ENCODE data around the gene ZNF578.
"Not testable (repeated sequence)": the region's sequence is repeated elsewhere in the genome, so short reads cannot be mapped to it uniquely, and the experiment has no call there.

ZNF578 gene

DNA sequence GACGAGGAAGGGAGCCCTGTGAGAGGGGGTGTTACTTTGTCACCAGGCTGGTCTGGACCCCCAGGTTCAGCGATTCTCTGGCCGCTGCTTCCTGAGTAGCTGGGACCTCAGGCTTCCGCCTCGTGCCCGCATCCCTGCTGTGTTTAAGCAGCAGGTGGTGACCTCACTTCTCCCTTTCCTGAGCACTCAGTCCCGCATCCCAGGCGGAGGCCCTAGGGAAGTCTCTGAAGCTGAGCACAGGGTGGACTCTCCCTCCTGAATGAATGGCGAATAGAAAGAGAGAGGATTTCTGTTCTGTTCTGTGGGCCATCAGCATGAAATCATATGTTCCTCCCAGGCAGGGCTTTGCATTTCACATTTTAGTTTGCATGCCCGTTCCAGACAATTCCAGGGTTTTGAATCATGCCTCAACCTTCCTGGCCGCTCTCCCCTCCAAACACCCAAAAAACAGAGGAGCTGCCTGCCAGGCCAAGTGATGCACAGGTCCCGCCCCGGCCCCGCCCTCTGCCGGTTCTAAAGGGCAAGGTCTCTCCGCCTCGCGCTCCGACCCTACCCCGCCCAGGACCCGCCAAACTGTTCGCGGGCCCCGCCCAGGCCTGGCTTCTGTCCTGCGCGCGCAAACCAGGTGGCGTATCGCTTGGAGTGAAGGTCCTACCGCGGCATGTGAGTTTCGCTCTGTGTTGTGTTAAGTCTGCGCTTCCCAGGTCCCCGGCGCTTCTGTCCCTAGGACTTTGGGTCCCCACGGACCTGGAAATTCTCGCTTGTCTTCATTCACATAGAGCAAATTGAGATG is 39.0 kb downstream of the ZNF578 start:
- TF ChIP-seq, protein P1, sequence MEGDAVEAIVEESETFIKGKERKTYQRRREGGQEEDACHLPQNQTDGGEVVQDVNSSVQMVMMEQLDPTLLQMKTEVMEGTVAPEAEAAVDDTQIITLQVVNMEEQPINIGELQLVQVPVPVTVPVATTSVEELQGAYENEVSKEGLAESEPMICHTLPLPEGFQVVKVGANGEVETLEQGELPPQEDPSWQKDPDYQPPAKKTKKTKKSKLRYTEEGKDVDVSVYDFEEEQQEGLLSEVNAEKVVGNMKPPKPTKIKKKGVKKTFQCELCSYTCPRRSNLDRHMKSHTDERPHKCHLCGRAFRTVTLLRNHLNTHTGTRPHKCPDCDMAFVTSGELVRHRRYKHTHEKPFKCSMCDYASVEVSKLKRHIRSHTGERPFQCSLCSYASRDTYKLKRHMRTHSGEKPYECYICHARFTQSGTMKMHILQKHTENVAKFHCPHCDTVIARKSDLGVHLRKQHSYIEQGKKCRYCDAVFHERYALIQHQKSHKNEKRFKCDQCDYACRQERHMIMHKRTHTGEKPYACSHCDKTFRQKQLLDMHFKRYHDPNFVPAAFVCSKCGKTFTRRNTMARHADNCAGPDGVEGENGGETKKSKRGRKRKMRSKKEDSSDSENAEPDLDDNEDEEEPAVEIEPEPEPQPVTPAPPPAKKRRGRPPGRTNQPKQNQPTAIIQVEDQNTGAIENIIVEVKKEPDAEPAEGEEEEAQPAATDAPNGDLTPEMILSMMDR (IDR thresholded peaks at IDR 0.05; ENCODE audit: low read depth, low read length, missing control alignments) = no peak
- in situ Hi-C loops (cut with HindIII; ENCODE audit: low sequenced_read_pairs) = no loop called here
- no peak for DNase-seq (ENCODE audit: low read depth)
- H3K4me3 ChIP-seq (ENCODE audit: low read depth, low read length) = no peak overlapping the region

DNA sequence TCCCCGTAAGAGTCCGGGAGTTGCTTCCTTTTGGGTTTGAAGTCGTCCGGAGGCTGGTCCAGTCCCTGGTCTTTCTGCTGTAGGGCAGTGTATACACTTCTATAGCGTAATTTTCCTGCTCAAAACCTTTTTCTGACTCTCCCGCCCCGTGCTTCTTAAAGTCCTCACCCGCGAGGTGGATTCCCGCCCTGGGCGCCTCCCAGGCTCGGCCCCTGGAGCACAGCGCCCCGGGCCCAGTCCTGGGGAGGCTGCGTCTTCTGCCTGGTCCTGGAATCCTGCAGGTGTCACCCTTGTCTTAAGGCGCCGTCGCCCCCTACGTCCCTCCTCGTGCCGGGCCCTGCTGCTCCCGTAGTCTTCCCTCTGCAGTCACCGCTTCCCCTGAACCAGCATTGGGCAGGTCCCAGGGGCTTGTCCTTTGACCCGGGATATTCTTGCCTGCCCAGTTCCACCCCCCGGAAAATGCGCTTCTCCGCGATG is 39.7 kb downstream of the ZNF578 start:
- in situ Hi-C loops (cut with HindIII; ENCODE audit: low sequenced_read_pairs) = no loop called here
- TF ChIP-seq, protein P1 (IDR thresholded peaks at IDR 0.05; ENCODE audit: low read depth, low read length, missing control alignments) = no peak
- no peak overlapping the region for H3K4me3 ChIP-seq (ENCODE audit: low read depth, low read length)
- DNase-seq (ENCODE audit: low read depth) = no peak

DNA sequence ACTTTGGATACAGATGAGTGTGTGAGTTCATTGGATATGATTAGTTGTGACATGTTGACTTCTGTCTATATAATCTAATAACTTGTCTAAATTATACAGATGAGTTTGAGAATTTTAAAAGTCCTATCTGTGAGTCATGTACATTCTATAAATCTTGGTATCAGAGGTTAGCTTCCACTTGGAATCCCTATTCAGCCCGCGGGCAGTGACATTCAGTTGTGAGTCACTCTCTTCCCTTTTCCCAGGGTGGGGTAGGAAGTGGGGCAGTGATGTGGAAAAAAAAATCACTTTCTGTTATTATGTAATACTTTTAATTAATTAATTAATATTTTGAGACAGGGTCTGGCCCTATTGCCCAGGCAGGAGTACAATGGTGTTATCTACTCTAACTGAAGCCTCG is 41.2 kb downstream of the ZNF578 start:
- H3K4me3 ChIP-seq (ENCODE audit: low read depth, low read length) = no peak overlapping the region
- DNase-seq (ENCODE audit: low read depth) = no peak
- in situ Hi-C loops (cut with HindIII; ENCODE audit: low sequenced_read_pairs) = no loop called here
- TF ChIP-seq, protein P1 (IDR thresholded peaks at IDR 0.05; ENCODE audit: low read depth, low read length, missing control alignments) = no peak

DNA sequence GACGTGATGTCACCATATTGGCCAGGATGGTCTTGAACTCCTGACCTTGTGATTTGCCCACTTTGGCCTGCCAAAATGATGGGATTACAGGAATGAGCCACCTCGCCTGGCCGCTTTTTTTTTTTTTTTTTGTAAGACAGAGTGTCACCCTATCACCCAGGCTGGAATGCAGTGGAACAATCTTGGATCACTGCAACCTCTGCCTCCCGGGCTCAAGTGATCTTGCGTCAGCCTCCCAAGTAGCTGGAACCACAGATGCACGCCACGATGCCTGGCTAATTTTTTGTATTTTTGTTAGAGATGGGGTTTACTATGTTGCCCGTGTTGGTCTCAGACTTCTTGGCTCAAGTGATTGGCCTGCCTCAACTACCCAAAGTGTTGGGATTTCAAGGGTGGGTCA is 45.2 kb downstream of the ZNF578 start:
- in situ Hi-C loops (cut with HindIII; ENCODE audit: low sequenced_read_pairs) = no loop called here
- TF ChIP-seq, protein P1 (IDR thresholded peaks at IDR 0.05; ENCODE audit: low read depth, low read length, missing control alignments) = no peak
- H3K4me3 ChIP-seq (ENCODE audit: low read depth, low read length) = no peak overlapping the region
- DNase-seq (ENCODE audit: low read depth) = no peak

DNA sequence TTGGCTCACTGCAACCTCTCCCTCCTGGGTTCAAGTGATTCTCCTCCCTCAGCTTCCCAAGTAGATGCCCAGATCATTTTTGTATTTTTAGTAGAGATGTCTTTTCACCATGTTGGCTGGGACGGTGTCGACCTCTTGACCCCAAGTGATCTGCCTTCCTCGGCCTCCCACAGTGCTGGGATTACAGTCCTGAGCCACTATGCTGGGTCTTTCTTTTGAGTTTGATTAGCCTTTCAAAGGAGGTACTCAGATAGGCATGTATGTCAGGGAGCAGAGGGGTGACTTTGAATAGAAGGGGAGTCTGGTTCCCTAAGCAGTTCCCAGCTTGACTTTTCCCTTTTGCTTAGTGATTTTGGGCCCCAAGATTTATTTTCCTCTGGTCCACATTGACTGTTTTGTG is 47.1 kb downstream of the ZNF578 start:
- in situ Hi-C loops (cut with HindIII; ENCODE audit: low sequenced_read_pairs); DNase-seq (ENCODE audit: low read depth): not testable (repeated sequence)

DNA sequence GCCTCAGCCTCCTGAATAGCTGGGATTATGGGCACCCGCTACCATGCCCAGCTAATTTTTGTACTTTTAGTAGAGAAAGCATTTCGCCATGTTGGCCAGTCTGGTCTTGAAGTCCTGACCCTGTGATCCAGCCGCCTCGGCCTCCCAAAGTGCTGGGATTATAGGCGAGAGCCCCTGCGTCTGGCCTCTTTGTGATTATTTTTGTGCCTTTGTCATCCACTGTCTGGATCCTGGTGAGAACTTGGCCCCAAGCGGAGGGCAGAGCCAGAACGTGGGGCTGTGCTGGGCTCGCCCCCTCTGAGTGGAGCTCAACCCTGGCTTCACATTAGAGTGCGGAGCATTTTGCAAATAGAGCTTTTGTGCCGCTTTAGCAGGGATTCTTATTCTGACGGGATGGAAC is 47.6 kb downstream of the ZNF578 start:
- DNase-seq (ENCODE audit: low read depth); H3K4me3 ChIP-seq (ENCODE audit: low read depth, low read length); in situ Hi-C loops (cut with HindIII; ENCODE audit: low sequenced_read_pairs): not testable (repeated sequence)

More for the DNA sequence above, 47.1 kb downstream of the ZNF578 start:
- H3K4me3 ChIP-seq (ENCODE audit: low read depth, low read length) = not testable (repeated sequence)

DNA sequence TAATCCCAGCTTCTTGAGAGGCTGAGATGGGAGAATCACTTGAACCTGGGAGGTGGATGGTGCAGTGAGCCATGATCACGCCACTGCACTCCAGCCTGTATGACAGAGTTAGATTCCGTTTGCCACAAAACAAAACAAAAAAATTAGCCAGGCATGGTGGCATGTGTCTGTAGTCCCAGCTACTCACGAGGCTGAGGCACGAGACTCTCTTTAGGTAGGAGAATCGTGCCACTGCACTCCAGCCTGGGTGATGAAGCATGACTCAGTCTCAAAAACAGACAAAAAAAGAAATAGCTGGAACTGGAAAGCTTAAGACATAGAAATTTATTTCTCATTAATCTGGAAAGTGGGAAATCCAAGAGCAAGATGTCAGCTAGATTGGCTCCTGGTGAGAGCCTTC is 53.9 kb downstream of the ZNF578 start:
- TF ChIP-seq, protein P1 (IDR thresholded peaks at IDR 0.05; ENCODE audit: low read depth, low read length, missing control alignments) = no peak
- in situ Hi-C loops (cut with HindIII; ENCODE audit: low sequenced_read_pairs) = no loop called here
- H3K4me3 ChIP-seq (ENCODE audit: low read depth, low read length) = no peak overlapping the region
- DNase-seq (ENCODE audit: low read depth) = no peak

Data from astrocyte of the cerebellum (primary cell).